Caco-2 (cell line): ENCODE measurements around the gene MEX3A. TPM values are rescaled to one million over a fixed set of nuclear protein-coding genes. Genes with fewer than 3 reads are reported as not detected.

ENCODE experiments used
- BruUV-seq: library from RNA; stranded (reverse); fragments of 400-500 nt; replicated peaks from 2 replicates; lab custom pipeline; 2021; lab: Mats Ljungman, UMichigan
- CTCF ChIA-PET: fragments of 300-600 bp; sonication (Branson Sonifier 250); formaldehyde crosslinking; loops from one replicate; lab custom pipeline; 2022; ENCODE audit warnings: antibody characterized with exemption; lab: Charles Lee
- POLR2A ChIA-PET: fragments of 300-600 bp; sonication (Branson Sonifier 250); formaldehyde crosslinking; loops from one replicate; lab custom pipeline; 2022; ENCODE audit warnings: antibody characterized with exemption; lab: Charles Lee
- DNase-seq, 2 experiments: peaks; one replicate each; pipeline versions ENCODE4 v3.0.0 to v3.0.0-alpha.2; 2020 to 2022
- H3K27me3 ChIP-seq: replicated peaks from 2 replicates; pipeline ENCODE4 v1.6.0; 2011; ENCODE audit warnings: low read length; ENCODE audit not compliant: control insufficient read depth, insufficient read depth
- H3K36me3 ChIP-seq: 2 replicates; pipeline ENCODE4 v1.5.1; 2011; ENCODE audit warnings: low read length; ENCODE audit not compliant: control insufficient read depth, insufficient read depth
- H3K4me1 ChIP-seq: fragments of 250-450 bp; sonication (Bioruptor Pico); 2 replicates; pipeline ENCODE4 v1.5.1; 2020; ENCODE audit warnings: mild to moderate bottlenecking
- H3K4me3 ChIP-seq: 2 replicates; pipeline ENCODE4 v1.5.1; 2011; ENCODE audit warnings: low read depth, mild to moderate bottlenecking, control low read depth, low read length
- H3K9me3 ChIP-seq: fragments of 250-450 bp; sonication (Bioruptor Pico); 2 replicates; pipeline ENCODE4 v1.5.1; 2020; ENCODE audit warnings: mild to moderate bottlenecking, moderate library complexity
- H3K27ac Mint-ChIP-seq: one replicate; pipeline ENCODE4 v1.8.0; 2022; ENCODE audit warnings: mixed read lengths; ENCODE audit not compliant: unreplicated experiment
- H3K27me3 Mint-ChIP-seq: one replicate; pipeline ENCODE4 v1.8.0; 2022; ENCODE audit warnings: mixed read lengths; ENCODE audit not compliant: insufficient read depth, unreplicated experiment
- H3K36me3 Mint-ChIP-seq: one replicate; pipeline ENCODE4 v1.8.0; 2022; ENCODE audit warnings: mild to moderate bottlenecking, mixed read lengths; ENCODE audit not compliant: insufficient read depth, unreplicated experiment
- H3K4me1 Mint-ChIP-seq: one replicate; pipeline ENCODE4 v1.8.0; 2022; ENCODE audit warnings: low read depth, mixed read lengths; ENCODE audit not compliant: unreplicated experiment
- H3K4me3 Mint-ChIP-seq: one replicate; pipeline ENCODE4 v1.8.0; 2022; ENCODE audit warnings: mild to moderate bottlenecking, moderate library complexity, mixed read lengths; ENCODE audit not compliant: unreplicated experiment
- H3K9me3 Mint-ChIP-seq: one replicate; pipeline ENCODE4 v1.8.0; 2022; ENCODE audit warnings: mixed read lengths; ENCODE audit not compliant: unreplicated experiment
- intact Hi-C: fragments of 100-400 bp; cut with micrococcal nuclease; formaldehyde crosslinking; loops from one replicate; pipeline ENCODE4 v1.10.0; 2022; ENCODE audit not compliant: unreplicated experiment
- total RNA-seq: library from RNA; stranded (reverse); gene quantifications from 2 replicates; pipeline ENCODE4 v1.2.3, GENCODE V29; 2022
- TF ChIP-seq, protein P1 (sequence below), 2 experiments: fragments of 200-600 bp in 1 of 2; IDR thresholded peaks; 1 replicate in 1 of 2; 2 replicates in 1 of 2; pipeline versions ENCODE4 v1.5.1 to v1.8.0; 2011 to 2022; ENCODE audit warnings: antibody characterized with exemption in 1 of 2, control low read depth in 1 of 2, inconsistent platforms in 1 of 2, low read depth in 1 of 2, low read length in 1 of 2, mild to moderate bottlenecking in 1 of 2, moderate library complexity in 1 of 2; ENCODE audit not compliant: insufficient read depth in 1 of 2, severe bottlenecking in 1 of 2, unreplicated experiment in 1 of 2

MEX3A gene
- total RNA-seq, 1 experiment from 2014 or later: 8.9 TPM

DNA sequence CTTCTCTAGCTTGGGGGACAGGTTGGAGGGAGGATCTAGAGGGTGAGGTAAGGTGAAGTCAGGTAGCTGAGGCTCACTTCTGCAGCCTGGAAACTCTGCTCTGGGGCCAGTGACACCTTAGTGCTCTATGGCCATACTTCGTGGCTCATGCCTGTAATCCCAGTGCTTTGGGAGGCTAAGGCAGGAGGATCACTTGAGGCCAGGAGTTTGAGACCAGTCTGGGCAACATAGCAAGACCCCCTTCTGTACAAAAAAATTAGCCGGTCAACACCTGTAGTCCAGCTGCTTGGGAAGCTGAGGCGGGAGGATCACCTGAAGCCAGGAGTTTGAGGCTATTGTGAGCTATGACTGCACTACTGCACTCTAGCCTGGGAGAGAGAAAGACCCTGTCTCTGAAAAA, 38.1 kb upstream of the MEX3A start:
- H3K4me1 Mint-ChIP-seq: peaks cover 51% of the 10 kb centered on the region
- no peaks in the 10 kb centered on the region for H3K27me3 ChIP-seq
- POLR2A ChIA-PET: no interaction called here
- peaks cover 26% of the 10 kb centered on the region for H3K36me3 Mint-ChIP-seq
- H3K4me1 ChIP-seq: peaks cover 77% of the 10 kb centered on the region
- no peak overlapping the region for H3K4me3 ChIP-seq
- H3K4me3 Mint-ChIP-seq: no peak overlapping the region
- no peak for DNase-seq
- CTCF ChIA-PET: interaction anchor here (0.7 to 5.9 kb wide), 3 partner anchors 9 to 31 kb away, joined by 3 to 43 read pairs (median 4); no protein-coding TSS in a partner anchor
- H3K9me3 ChIP-seq: no peaks in the 10 kb centered on the region
- peaks cover 4% of the 10 kb centered on the region for H3K36me3 ChIP-seq
- TF ChIP-seq, protein P1, sequence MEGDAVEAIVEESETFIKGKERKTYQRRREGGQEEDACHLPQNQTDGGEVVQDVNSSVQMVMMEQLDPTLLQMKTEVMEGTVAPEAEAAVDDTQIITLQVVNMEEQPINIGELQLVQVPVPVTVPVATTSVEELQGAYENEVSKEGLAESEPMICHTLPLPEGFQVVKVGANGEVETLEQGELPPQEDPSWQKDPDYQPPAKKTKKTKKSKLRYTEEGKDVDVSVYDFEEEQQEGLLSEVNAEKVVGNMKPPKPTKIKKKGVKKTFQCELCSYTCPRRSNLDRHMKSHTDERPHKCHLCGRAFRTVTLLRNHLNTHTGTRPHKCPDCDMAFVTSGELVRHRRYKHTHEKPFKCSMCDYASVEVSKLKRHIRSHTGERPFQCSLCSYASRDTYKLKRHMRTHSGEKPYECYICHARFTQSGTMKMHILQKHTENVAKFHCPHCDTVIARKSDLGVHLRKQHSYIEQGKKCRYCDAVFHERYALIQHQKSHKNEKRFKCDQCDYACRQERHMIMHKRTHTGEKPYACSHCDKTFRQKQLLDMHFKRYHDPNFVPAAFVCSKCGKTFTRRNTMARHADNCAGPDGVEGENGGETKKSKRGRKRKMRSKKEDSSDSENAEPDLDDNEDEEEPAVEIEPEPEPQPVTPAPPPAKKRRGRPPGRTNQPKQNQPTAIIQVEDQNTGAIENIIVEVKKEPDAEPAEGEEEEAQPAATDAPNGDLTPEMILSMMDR (IDR thresholded peaks at IDR 0.05; ENCODE audit: insufficient read depth in 1 of 2, low read depth in 1 of 2, low read length in 1 of 2, severe bottlenecking in 1 of 2, unreplicated experiment in 1 of 2): no peak
- intact Hi-C loops: no loop called here
- H3K27me3 Mint-ChIP-seq: no peaks in the 10 kb centered on the region
- no peaks in the 10 kb centered on the region for H3K9me3 Mint-ChIP-seq
- H3K27ac Mint-ChIP-seq: peak overlapping the region; percentile 56
- no TSS peak for BruUV-seq

DNA sequence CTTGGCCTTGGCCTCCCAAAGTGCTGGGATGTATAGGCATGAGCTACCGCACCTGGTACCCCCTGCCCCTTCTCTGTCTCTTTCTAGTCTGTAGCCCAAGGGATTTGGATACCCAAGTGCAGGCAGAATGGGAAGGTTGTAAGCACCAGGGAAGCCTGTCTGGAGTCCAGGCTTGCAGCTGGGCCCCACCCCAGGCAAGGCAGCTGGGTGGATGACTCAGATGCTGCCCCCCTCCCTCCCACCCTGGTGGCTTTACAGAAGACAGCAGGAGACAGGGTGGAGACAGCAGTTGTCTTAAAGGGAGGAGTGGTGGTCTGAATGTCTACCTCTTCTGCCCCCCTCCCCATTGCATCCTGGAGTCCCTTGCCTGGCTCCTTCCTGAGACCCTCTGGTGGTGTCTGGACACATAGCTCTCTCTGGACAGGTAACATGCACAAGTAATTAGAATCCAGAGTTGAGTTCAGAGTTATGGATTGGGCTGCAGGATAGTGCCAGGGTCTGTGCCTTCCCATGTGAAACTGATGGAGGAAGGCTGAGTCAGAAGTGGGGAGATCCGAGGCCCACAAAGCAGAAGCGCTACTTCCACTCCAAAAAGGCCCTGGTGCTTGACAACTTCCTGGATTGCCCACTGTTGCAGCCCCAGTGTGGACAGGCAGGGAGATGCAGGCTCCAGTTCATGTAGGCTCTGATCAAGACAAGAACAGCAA, 37.4 kb upstream of the MEX3A start:
- CTCF ChIA-PET: interaction anchor here (1.6 to 5.9 kb wide), 2 partner anchors 10 to 24 kb away, joined by 3 to 43 read pairs; no protein-coding TSS in a partner anchor
- DNase-seq: no peak
- peaks cover 44% of the 10 kb centered on the region for H3K4me1 Mint-ChIP-seq

DNA sequence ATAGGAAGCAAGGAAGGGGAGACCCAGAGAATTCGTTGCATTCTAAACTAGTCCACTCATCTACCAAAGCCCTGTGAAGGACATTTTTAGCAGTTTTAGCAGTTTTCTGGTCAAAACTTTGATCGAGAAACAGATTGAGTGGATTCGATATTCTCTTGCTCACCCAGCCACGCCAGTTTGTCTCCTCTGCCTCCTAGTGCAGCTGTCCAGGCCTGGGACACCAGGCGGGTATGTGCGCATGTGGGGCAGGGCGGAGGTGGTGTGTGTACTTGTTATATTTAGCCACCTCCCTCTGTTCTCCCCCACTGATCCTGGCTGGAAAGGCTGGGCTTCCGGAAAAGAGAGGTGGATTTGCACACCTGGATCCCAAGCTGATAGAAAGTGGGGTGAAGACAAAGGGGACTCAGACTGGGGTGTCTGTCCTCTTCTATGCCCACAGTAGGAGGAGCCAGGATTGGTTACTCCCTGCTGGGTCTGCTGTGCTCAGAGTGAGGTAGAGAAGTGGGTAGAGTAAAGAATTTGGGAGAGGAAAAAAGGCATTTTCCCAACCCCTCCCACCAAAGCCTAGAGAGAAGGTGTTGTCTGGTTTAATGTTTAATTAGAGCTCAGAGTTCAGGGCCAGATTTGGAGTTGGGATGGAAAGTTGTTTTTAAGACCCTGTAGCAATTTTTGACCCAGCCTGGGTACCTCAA, 36.1 kb upstream of the MEX3A start:
- H3K4me1 Mint-ChIP-seq: peaks cover 38% of the 10 kb centered on the region
- Histone ChIP-seq H3K9me3 (no peaks in the 10 kb centered on the region), H3K27me3 (no peaks in the 10 kb centered on the region), H3K36me3 (peaks cover 4% of the 10 kb centered on the region), H3K4me3 (peak overlapping the region; percentile 12; the same call in 1 of the 2 replicates), H3K4me1 (peaks cover 66% of the 10 kb centered on the region)
- intact Hi-C loops: no loop called here
- TSS peak; percentile 8 for BruUV-seq
- TF ChIP-seq, protein P1 (IDR thresholded peaks at IDR 0.05; ENCODE audit: insufficient read depth in 1 of 2, low read depth in 1 of 2, low read length in 1 of 2, severe bottlenecking in 1 of 2, unreplicated experiment in 1 of 2): no peak
- H3K9me3 Mint-ChIP-seq: no peaks in the 10 kb centered on the region
- peaks cover 22% of the 10 kb centered on the region for H3K36me3 Mint-ChIP-seq
- H3K4me3 Mint-ChIP-seq: peak overlapping the region; percentile 62
- H3K27me3 Mint-ChIP-seq: no peaks in the 10 kb centered on the region
- ChIA-PET POLR2A (interaction anchor here (0.6 kb wide), 1 partner anchor 32 kb away, joined by 4 read pairs; no protein-coding TSS in a partner anchor), CTCF (interaction anchor here (1.4 to 5.9 kb wide), 2 partner anchors 11 to 20 kb away, joined by 3 to 43 read pairs; no protein-coding TSS in a partner anchor)
- peak in 1 of 2 experiments; percentile 61 for DNase-seq
- H3K27ac Mint-ChIP-seq: peak overlapping the region; percentile 70

More for the DNA sequence above, 37.4 kb upstream of the MEX3A start:
- H3K27me3 ChIP-seq: no peaks in the 10 kb centered on the region
- no peaks in the 10 kb centered on the region for H3K9me3 ChIP-seq
- peaks cover 70% of the 10 kb centered on the region for H3K4me1 ChIP-seq
- TF ChIP-seq, protein P1 (IDR thresholded peaks at IDR 0.05; ENCODE audit: insufficient read depth in 1 of 2, low read depth in 1 of 2, low read length in 1 of 2, severe bottlenecking in 1 of 2, unreplicated experiment in 1 of 2): no peak
- no peak overlapping the region for H3K4me3 Mint-ChIP-seq
- intact Hi-C loops: no loop called here
- POLR2A ChIA-PET: interaction anchor here (0.6 to 0.7 kb wide), 2 partner anchors 9 to 13 kb away, joined by 4 to 5 read pairs; no protein-coding TSS in a partner anchor
- no peak overlapping the region for H3K4me3 ChIP-seq
- no peaks in the 10 kb centered on the region for H3K27me3 Mint-ChIP-seq
- no TSS peak for BruUV-seq
- peaks cover 26% of the 10 kb centered on the region for H3K36me3 Mint-ChIP-seq
- H3K36me3 ChIP-seq: peaks cover 4% of the 10 kb centered on the region
- H3K9me3 Mint-ChIP-seq: no peaks in the 10 kb centered on the region
- peak overlapping the region; percentile 56 for H3K27ac Mint-ChIP-seq
